ENCODE measurements around the gene THBD. TPM values are rescaled to one million over a fixed set of nuclear protein-coding genes. Genes with fewer than 3 reads are reported as not detected.
A peak's percentile ranks its signal among the peaks of the same experiment; 100 is the strongest.

THBD gene
- total and polyA plus RNA-seq, 2 experiments from 2014 or later, result 0.10 to 0.97 TPM

DNA sequence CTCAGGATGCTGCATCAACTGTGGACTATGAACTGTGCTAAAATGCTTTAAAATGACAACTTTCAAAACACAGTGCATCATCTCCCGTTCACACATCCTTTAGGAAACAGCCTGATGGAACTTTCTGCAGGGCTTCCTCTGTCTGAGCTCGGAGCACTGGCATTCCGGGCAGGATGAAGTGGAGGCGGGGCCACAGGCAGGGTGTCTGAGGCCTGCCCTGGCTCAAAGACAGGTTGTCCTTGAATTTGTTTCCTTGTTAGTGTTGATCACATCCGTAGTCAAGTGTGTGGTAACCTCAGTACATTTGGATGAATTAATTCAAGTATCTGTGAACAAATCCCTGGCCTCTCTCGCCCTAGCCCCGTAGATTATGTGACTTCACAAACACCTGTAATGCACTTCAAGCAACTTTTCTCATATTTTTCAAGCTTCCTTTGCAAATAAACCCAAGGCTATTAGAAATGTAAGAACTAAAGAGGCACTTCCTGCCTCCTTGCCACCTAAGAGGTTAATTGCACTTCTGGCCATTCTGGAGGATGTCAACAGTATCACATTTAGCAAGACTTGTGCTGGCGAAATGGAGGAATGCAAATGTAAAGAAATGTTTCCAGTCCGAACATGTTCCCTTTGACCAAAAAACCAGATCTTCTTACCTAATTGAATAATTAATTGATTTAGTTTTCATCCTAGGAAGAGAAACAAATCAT is 33.5 kb upstream of the THBD start:
- Mint-ChIP-seq H3K27me3 (ENCODE audit: insufficient read depth, low read depth, poor library complexity) (peaks cover 8% of the 10 kb centered on the region), H3K27ac (no peak overlapping the region), H3K4me3 (no peak overlapping the region), H3K4me1 (peaks cover 29% of the 10 kb centered on the region), H3K9me3 (no peaks in the 10 kb centered on the region), H3K36me3 (ENCODE audit: low read depth) (no peaks in the 10 kb centered on the region)
- H3K36me3 ChIP-seq (ENCODE audit: insufficient read depth), result no peaks in the 10 kb centered on the region
- TF ChIP-seq, protein P1, sequence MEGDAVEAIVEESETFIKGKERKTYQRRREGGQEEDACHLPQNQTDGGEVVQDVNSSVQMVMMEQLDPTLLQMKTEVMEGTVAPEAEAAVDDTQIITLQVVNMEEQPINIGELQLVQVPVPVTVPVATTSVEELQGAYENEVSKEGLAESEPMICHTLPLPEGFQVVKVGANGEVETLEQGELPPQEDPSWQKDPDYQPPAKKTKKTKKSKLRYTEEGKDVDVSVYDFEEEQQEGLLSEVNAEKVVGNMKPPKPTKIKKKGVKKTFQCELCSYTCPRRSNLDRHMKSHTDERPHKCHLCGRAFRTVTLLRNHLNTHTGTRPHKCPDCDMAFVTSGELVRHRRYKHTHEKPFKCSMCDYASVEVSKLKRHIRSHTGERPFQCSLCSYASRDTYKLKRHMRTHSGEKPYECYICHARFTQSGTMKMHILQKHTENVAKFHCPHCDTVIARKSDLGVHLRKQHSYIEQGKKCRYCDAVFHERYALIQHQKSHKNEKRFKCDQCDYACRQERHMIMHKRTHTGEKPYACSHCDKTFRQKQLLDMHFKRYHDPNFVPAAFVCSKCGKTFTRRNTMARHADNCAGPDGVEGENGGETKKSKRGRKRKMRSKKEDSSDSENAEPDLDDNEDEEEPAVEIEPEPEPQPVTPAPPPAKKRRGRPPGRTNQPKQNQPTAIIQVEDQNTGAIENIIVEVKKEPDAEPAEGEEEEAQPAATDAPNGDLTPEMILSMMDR (conservative IDR thresholded peaks at IDR 0.05; ENCODE audit: low read depth in 2 of 2), result no peak
- TF ChIP-seq ZNF331 (CRISPR knock-in tag; IDR thresholded peaks at IDR 0.05; ENCODE audit: low read depth) (no peak), EZH2phosphoT487 (IDR thresholded peaks at IDR 0.05; ENCODE audit: unreplicated experiment) (no peak), ZNF114 (CRISPR knock-in tag; IDR thresholded peaks at IDR 0.05) (no peak), NANOG (IDR thresholded peaks at IDR 0.05; ENCODE audit: borderline replicate concordance) (no peak), CREB1 (CRISPR knock-in tag; IDR thresholded peaks at IDR 0.05; ENCODE audit: low read depth) (no peak), STAT1 (IDR thresholded peaks at IDR 0.05; ENCODE audit: unreplicated experiment) (no peak), JUNB (IDR thresholded peaks at IDR 0.05; ENCODE audit: unreplicated experiment) (no peak), EZH2 (IDR thresholded peaks at IDR 0.05; ENCODE audit: low read depth, unreplicated experiment) (no peak), POLR2AphosphoS5 (IDR thresholded peaks at IDR 0.05; ENCODE audit: low read depth) (no peak)
- TF ChIP-seq, protein P2, sequence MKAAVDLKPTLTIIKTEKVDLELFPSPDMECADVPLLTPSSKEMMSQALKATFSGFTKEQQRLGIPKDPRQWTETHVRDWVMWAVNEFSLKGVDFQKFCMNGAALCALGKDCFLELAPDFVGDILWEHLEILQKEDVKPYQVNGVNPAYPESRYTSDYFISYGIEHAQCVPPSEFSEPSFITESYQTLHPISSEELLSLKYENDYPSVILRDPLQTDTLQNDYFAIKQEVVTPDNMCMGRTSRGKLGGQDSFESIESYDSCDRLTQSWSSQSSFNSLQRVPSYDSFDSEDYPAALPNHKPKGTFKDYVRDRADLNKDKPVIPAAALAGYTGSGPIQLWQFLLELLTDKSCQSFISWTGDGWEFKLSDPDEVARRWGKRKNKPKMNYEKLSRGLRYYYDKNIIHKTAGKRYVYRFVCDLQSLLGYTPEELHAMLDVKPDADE (IDR thresholded peaks at IDR 0.05), result no peak
- TF ChIP-seq, protein P3, sequence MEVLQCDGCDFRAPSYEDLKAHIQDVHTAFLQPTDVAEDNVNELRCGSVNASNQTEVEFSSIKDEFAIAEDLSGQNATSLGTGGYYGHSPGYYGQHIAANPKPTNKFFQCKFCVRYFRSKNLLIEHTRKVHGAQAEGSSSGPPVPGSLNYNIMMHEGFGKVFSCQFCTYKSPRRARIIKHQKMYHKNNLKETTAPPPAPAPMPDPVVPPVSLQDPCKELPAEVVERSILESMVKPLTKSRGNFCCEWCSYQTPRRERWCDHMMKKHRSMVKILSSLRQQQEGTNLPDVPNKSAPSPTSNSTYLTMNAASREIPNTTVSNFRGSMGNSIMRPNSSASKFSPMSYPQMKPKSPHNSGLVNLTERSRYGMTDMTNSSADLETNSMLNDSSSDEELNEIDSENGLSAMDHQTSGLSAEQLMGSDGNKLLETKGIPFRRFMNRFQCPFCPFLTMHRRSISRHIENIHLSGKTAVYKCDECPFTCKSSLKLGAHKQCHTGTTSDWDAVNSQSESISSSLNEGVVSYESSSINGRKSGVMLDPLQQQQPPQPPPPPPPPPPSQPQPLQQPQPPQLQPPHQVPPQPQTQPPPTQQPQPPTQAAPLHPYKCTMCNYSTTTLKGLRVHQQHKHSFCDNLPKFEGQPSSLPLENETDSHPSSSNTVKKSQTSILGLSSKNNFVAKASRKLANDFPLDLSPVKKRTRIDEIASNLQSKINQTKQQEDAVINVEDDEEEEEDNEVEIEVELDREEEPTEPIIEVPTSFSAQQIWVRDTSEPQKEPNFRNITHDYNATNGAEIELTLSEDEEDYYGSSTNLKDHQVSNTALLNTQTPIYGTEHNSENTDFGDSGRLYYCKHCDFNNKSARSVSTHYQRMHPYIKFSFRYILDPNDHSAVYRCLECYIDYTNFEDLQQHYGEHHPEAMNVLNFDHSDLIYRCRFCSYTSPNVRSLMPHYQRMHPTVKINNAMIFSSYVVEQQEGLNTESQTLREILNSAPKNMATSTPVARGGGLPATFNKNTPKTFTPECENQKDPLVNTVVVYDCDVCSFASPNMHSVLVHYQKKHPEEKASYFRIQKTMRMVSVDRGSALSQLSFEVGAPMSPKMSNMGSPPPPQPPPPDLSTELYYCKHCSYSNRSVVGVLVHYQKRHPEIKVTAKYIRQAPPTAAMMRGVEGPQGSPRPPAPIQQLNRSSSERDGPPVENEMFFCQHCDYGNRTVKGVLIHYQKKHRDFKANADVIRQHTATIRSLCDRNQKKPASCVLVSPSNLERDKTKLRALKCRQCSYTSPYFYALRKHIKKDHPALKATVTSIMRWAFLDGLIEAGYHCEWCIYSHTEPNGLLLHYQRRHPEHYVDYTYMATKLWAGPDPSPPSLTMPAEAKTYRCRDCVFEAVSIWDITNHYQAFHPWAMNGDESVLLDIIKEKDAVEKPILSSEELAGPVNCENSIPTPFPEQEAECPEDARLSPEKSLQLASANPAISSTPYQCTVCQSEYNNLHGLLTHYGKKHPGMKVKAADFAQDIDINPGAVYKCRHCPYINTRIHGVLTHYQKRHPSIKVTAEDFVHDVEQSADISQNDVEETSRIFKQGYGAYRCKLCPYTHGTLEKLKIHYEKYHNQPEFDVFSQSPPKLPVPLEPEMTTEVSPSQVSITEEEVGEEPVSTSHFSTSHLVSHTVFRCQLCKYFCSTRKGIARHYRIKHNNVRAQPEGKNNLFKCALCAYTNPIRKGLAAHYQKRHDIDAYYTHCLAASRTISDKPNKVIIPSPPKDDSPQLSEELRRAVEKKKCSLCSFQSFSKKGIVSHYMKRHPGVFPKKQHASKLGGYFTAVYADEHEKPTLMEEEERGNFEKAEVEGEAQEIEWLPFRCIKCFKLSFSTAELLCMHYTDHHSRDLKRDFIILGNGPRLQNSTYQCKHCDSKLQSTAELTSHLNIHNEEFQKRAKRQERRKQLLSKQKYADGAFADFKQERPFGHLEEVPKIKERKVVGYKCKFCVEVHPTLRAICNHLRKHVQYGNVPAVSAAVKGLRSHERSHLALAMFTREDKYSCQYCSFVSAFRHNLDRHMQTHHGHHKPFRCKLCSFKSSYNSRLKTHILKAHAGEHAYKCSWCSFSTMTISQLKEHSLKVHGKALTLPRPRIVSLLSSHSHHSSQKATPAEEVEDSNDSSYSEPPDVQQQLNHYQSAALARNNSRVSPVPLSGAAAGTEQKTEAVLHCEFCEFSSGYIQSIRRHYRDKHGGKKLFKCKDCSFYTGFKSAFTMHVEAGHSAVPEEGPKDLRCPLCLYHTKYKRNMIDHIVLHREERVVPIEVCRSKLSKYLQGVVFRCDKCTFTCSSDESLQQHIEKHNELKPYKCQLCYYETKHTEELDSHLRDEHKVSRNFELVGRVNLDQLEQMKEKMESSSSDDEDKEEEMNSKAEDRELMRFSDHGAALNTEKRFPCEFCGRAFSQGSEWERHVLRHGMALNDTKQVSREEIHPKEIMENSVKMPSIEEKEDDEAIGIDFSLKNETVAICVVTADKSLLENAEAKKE (CRISPR knock-in tag; IDR thresholded peaks at IDR 0.05), result no peak
- H3K4me1 ChIP-seq (ENCODE audit: insufficient read depth), result peaks cover 4% of the 10 kb centered on the region
- H3K79me2 ChIP-seq (replicated peaks; ENCODE audit: insufficient read depth), result no peaks in the 10 kb centered on the region
- no peaks in the 10 kb centered on the region for H3K27me3 ChIP-seq (ENCODE audit: insufficient read depth)
- H3K4me3 ChIP-seq, result no peak overlapping the region
- H3K4me2 ChIP-seq, result 0 out of 2 replicates have a peak overlapping the region, but pooled peaks have one; percentile 5
- peak; percentile 38 for DNase-seq (ENCODE audit: low spot score)
- peak; percentile 64 for ATAC-seq
- no peak overlapping the region for H3K27ac ChIP-seq (ENCODE audit: low read depth)
- no peaks in the 10 kb centered on the region for H3F3A ChIP-seq (replicated peaks; ENCODE audit: low read depth)
- no peaks in the 10 kb centered on the region for H4K20me1 ChIP-seq (replicated peaks; ENCODE audit: insufficient read depth)
- no peaks in the 10 kb centered on the region for H3K9me2 ChIP-seq (ENCODE audit: insufficient read depth)
- H2AFZ ChIP-seq, result peak overlapping the region; percentile 33
